IMR-90 (cell line): ENCODE measurements around the gene CENPM. TPM values are rescaled to one million over a fixed set of nuclear protein-coding genes. Genes with fewer than 3 reads are reported as not detected.

ENCODE experiments used
- ATAC-seq: fragments of 200-7000 bp; cut with Tn5 transposase; 2 replicates; pipeline ENCODE4 v1.9.1; 2020; ENCODE audit warnings: low read depth, mild to moderate bottlenecking, moderate library complexity
- BruUV-seq: library from RNA; stranded (reverse); fragments of 400-500 nt; replicated peaks from 2 replicates; lab custom pipeline; 2021; lab: Mats Ljungman, UMichigan
- CTCF ChIA-PET: fragments of 300-600 bp; formaldehyde crosslinking; extraction: SDS; loops from one replicate; lab custom pipeline; 2021; ENCODE audit warnings: antibody characterized with exemption; lab: Yijun Ruan, JAX
- POLR2A ChIA-PET: fragments of 300-600 bp; sonication (Branson Sonifier 250); formaldehyde crosslinking; loops from one replicate; lab custom pipeline; 2022; ENCODE audit warnings: antibody characterized with exemption; ENCODE audit not compliant: unreplicated experiment; lab: Charles Lee
- DNase-seq: peaks from one replicate; pipeline ENCODE4 v3.0.0; 2013
- H2AFZ ChIP-seq: replicated peaks from 2 replicates; pipeline ENCODE3; 2013; ENCODE audit warnings: low read length, mild to moderate bottlenecking; ENCODE audit not compliant: poor library complexity
- H2AK5ac ChIP-seq: 2 replicates; pipeline ENCODE4 v1.6.1; 2013; ENCODE audit warnings: low read depth, low read length, inconsistent platforms
- H2AK9ac ChIP-seq: replicated peaks from 2 replicates; pipeline ENCODE3; 2013; ENCODE audit warnings: mild to moderate bottlenecking, low read depth, low read length, moderate library complexity; ENCODE audit not compliant: poor library complexity
- H2BK120ac ChIP-seq: 2 replicates; pipeline ENCODE4 v1.6.1; 2013; ENCODE audit warnings: low read depth, low read length, inconsistent platforms
- H2BK15ac ChIP-seq: 3 replicates; pipeline ENCODE4 v1.6.1; 2013; ENCODE audit warnings: low read depth, low read length, inconsistent platforms
- H2BK20ac ChIP-seq: 2 replicates; pipeline ENCODE4 v1.6.1; 2013; ENCODE audit warnings: low read depth, mild to moderate bottlenecking, inconsistent platforms, low read length, moderate library complexity
- H2BK5ac ChIP-seq: 2 replicates; pipeline ENCODE4 v1.6.1; 2013; ENCODE audit warnings: mild to moderate bottlenecking, low read depth, low read length, inconsistent platforms; ENCODE audit not compliant: poor library complexity, severe bottlenecking
- H3K14ac ChIP-seq: replicated peaks from 2 replicates; pipeline ENCODE4 v1.6.1; 2013; ENCODE audit warnings: low read depth, low read length, inconsistent platforms
- H3K18ac ChIP-seq: 2 replicates; pipeline ENCODE4 v1.6.1; 2013; ENCODE audit warnings: low read depth, low read length, control low read depth
- H3K23ac ChIP-seq: 2 replicates; pipeline ENCODE4 v1.6.1; 2013; ENCODE audit warnings: low read depth, low read length, inconsistent platforms
- H3K27ac ChIP-seq: 2 replicates; pipeline ENCODE4 v1.5.1; 2013; ENCODE audit warnings: mild to moderate bottlenecking, control low read depth, low read length; ENCODE audit not compliant: insufficient read depth
- H3K27me3 ChIP-seq: 2 replicates; pipeline ENCODE4 v1.6.1; 2013; ENCODE audit warnings: low read length; ENCODE audit not compliant: control insufficient read depth, insufficient read depth
- H3K36me3 ChIP-seq: 2 replicates; pipeline ENCODE4 v1.6.1; 2013; ENCODE audit warnings: low read length, mixed read lengths; ENCODE audit not compliant: control insufficient read depth, insufficient read depth
- H3K4ac ChIP-seq: 2 replicates; pipeline ENCODE4 v1.6.1; 2013; ENCODE audit warnings: low read depth, low read length, inconsistent platforms
- H3K4me1 ChIP-seq: 2 replicates; pipeline ENCODE4 v1.6.1; 2013; ENCODE audit warnings: low read length, mixed read lengths; ENCODE audit not compliant: control insufficient read depth, insufficient read depth
- H3K4me2 ChIP-seq: 2 replicates; pipeline ENCODE4 v1.6.1; 2013; ENCODE audit warnings: low read depth, mild to moderate bottlenecking, control low read depth, low read length, moderate library complexity
- H3K4me3 ChIP-seq: 2 replicates; pipeline ENCODE4 v1.5.1; 2013; ENCODE audit warnings: low read depth, mild to moderate bottlenecking, control low read depth, low read length, moderate library complexity; ENCODE audit not compliant: insufficient read depth
- H3K56ac ChIP-seq: 2 replicates; pipeline ENCODE4 v1.6.1; 2013; ENCODE audit warnings: low read length, inconsistent platforms; ENCODE audit not compliant: insufficient read depth; ENCODE audit errors: extremely low read depth
- H3K79me1 ChIP-seq, 2 experiments: 2 replicates each; pipeline ENCODE4 v1.6.1; 2013; ENCODE audit warnings: low read length in 2 of 2, inconsistent platforms in 1 of 2, low read depth in 1 of 2
- H3K9ac ChIP-seq: 2 replicates; pipeline ENCODE4 v1.6.1; 2013; ENCODE audit warnings: low read depth, low read length, control low read depth
- H3K9me1 ChIP-seq: 2 replicates; pipeline ENCODE4 v1.6.1; 2013; ENCODE audit warnings: low read length, inconsistent platforms; ENCODE audit not compliant: insufficient read depth
- H3K9me3 ChIP-seq: 2 replicates; pipeline ENCODE4 v1.6.1; 2013; ENCODE audit warnings: low read length; ENCODE audit not compliant: control insufficient read depth, insufficient read depth
- H4K20me1 ChIP-seq: 2 replicates; pipeline ENCODE4 v1.6.1; 2013; ENCODE audit warnings: low read length, inconsistent platforms; ENCODE audit not compliant: insufficient read depth
- H4K5ac ChIP-seq: 2 replicates; pipeline ENCODE4 v1.6.1; 2013; ENCODE audit warnings: mild to moderate bottlenecking, low read depth, low read length, control low read depth
- H4K8ac ChIP-seq, 2 experiments: 2 replicates each; pipeline ENCODE4 v1.6.1; 2013; ENCODE audit warnings: low read depth in 2 of 2, low read length in 2 of 2, control low read depth in 1 of 2, inconsistent platforms in 1 of 2
- H4K91ac ChIP-seq: 2 replicates; pipeline ENCODE4 v1.6.1; 2013; ENCODE audit warnings: low read depth, low read length, inconsistent platforms; ENCODE audit not compliant: insufficient read depth
- BHLHE40 ChIP-seq: fragments of 150-350 bp; IDR thresholded peaks from 2 replicates; pipeline ENCODE4 v1.6.1; 2016; ENCODE audit warnings: mild to moderate bottlenecking, low read depth, low read length
- CEBPB ChIP-seq: IDR thresholded peaks from 2 replicates; pipeline ENCODE4 v1.6.1; 2012; ENCODE audit warnings: low read depth, low read length, improper control_type of control experiment
- CHD1 ChIP-seq: IDR thresholded peaks from 2 replicates; pipeline ENCODE4 v1.6.1; 2012; ENCODE audit warnings: low read depth, low read length, improper control_type of control experiment
- ELK1 ChIP-seq: fragments of 150-350 bp; IDR thresholded peaks from 2 replicates; pipeline ENCODE4 v1.6.1; 2016; ENCODE audit warnings: low read depth, mild to moderate bottlenecking, low read length, moderate library complexity, borderline replicate concordance
- FOS ChIP-seq: fragments of 150-350 bp; IDR thresholded peaks from 2 replicates; pipeline ENCODE4 v1.6.1; 2016; ENCODE audit warnings: low read depth, low read length
- MAFK ChIP-seq: IDR thresholded peaks from 2 replicates; pipeline ENCODE4 v1.6.1; 2012; ENCODE audit warnings: low read depth, low read length, improper control_type of control experiment
- MAZ ChIP-seq: IDR thresholded peaks from 2 replicates; pipeline ENCODE4 v1.6.1; 2012; ENCODE audit warnings: low read depth, mild to moderate bottlenecking, low read length, improper control_type of control experiment, moderate library complexity, borderline replicate concordance
- MXI1 ChIP-seq: IDR thresholded peaks from 2 replicates; pipeline ENCODE4 v1.6.1; 2012; ENCODE audit warnings: low read depth, mild to moderate bottlenecking, low read length, moderate library complexity, borderline replicate concordance
- NFE2L2 ChIP-seq: fragments of 150-350 bp; IDR thresholded peaks from 2 replicates; pipeline ENCODE4 v1.6.1; 2016; ENCODE audit warnings: low read depth, mild to moderate bottlenecking, low read length
- POLR2A ChIP-seq: IDR thresholded peaks from 2 replicates; pipeline ENCODE4 v1.6.1; 2012; ENCODE audit warnings: mild to moderate bottlenecking, low read depth, low read length
- RAD21 ChIP-seq: IDR thresholded peaks from 2 replicates; pipeline ENCODE4 v1.6.1; 2012; ENCODE audit warnings: low read length, improper control_type of control experiment
- RCOR1 ChIP-seq: IDR thresholded peaks from 2 replicates; pipeline ENCODE4 v1.6.1; 2012; ENCODE audit warnings: mild to moderate bottlenecking, low read length, improper control_type of control experiment; ENCODE audit not compliant: insufficient replicate concordance
- RFX5 ChIP-seq: IDR thresholded peaks from 2 replicates; pipeline ENCODE4 v1.8.0; 2012; ENCODE audit warnings: low read depth, mild to moderate bottlenecking, low read length, moderate library complexity
- SMC3 ChIP-seq: fragments of 150-350 bp; IDR thresholded peaks from 2 replicates; pipeline ENCODE4 v1.6.1; 2016; ENCODE audit warnings: low read depth, mild to moderate bottlenecking, antibody characterized with exemption, low read length, moderate library complexity
- WGBS, 2 experiments: methylation state at CpG; one replicate each; pipeline versions ENCODE4 v1.1.5 to v1.1.7; 2013; ENCODE audit warnings: missing lambda C conversion rate in 2 of 2; ENCODE audit not compliant: insufficient read length in 1 of 2; ENCODE audit errors: extremely low coverage in 2 of 2; 5-methylcytosine and 5-hydroxymethylcytosine counted together
- dilution Hi-C: fragments of 300-500 bp; cut with HindIII; formaldehyde crosslinking; loops from one replicate; pipeline ENCODE4 v1.14.3; 2018; ENCODE audit warnings: low sequenced_read_pairs; ENCODE audit not compliant: unreplicated experiment
- in situ Hi-C: fragments of 300-500 bp; cut with MboI; formaldehyde crosslinking; loops from 3 replicates; pipeline ENCODE4 v1.14.3; 2019; ENCODE audit warnings: low sequenced_read_pairs, inconsistent platforms, mixed read lengths
- intact Hi-C: fragments of 100-400 bp; cut with micrococcal nuclease; formaldehyde crosslinking; loops from 2 replicates; pipeline ENCODE4 v1.10.0; 2022
- polyA plus RNA-seq, 3 experiments: library from polyadenylated mRNA; depleted of rRNA; stranded (reverse); fragments of >200 nt; gene quantifications; 2 replicates each; pipeline ENCODE4 v1.2.3, GENCODE V29; 2012; ENCODE audit warnings: low replicate concordance in 1 of 3
- total RNA-seq: library from RNA; depleted of rRNA; stranded (reverse); fragments of >200 nt; gene quantifications from 2 replicates; pipeline ENCODE4 v1.2.3, GENCODE V29; 2012
- TF ChIP-seq, protein P1 (sequence below): conservative IDR thresholded peaks from 2 replicates; pipeline ENCODE4 v1.5.1; 2012; ENCODE audit warnings: mild to moderate bottlenecking, low read depth, low read length, improper control_type of control experiment
- TF ChIP-seq, protein P2 (sequence below): fragments of 150-350 bp; IDR thresholded peaks from 2 replicates; pipeline ENCODE4 v1.6.1; 2017; ENCODE audit warnings: mild to moderate bottlenecking, antibody characterized with exemption, low read length, low read depth

The CENPM gene
- total and polyA plus RNA-seq, 2 of the 4 experiments (the other 2 are of a cell fraction) = 18.1 to 20.1 TPM

DNA sequence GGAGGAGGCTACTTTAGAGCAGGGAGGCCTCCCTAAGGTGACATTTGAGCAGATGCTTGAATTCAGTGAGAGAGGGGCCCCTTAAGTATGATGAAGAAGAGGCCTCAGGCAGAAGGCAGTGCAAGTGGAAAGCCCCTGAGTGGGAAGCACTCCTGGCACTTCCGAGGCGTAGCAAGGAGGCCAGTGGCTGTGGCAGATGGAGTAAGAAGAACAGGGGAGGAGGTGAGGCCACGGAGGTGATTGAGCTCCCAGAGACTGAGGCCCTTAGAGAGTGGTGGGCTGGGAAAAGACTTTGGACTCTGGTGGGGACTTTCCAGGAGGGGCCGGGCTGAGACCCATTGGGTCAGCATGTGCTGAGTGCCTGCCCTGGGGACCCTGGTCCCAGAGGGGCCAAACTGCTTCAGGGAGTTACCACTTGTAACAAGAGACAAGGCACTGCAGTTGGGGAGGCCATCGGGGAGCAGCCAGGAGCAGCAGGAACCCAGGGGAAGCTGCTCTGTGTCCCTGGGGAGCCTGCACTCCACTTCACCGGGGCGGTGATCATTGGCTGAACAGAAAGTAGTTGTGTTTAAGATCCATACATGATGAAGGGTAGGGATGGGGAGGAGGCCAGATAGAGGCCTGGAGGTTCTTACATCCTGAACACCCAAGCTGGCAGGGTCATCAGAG lies 2.5 kb upstream of the CENPM start:
- Histone ChIP-seq H3K79me1 (peaks cover 5 to 11% of the 10 kb centered on the region in 2 experiments), H2BK15ac (no peak overlapping the region), H3K36me3 (no peaks in the 10 kb centered on the region), H2AK5ac (no peak overlapping the region), H4K5ac (no peak overlapping the region), H2BK20ac (no peak overlapping the region), H3K56ac (no peak overlapping the region), H3K27ac (no peak overlapping the region), H3K9me1 (no peaks in the 10 kb centered on the region), H3K9me3 (no peaks in the 10 kb centered on the region), H2BK5ac (no peak overlapping the region), H3K4ac (no peak overlapping the region), H3K27me3 (no peaks in the 10 kb centered on the region), H4K20me1 (no peaks in the 10 kb centered on the region; the same call in 1 of the 2 replicates), H3K4me3 (no peak overlapping the region), H3K18ac (no peak overlapping the region), H3K4me2 (no peak overlapping the region), H2BK120ac (no peak overlapping the region), H2AK9ac (no peak overlapping the region), H4K8ac (no peak overlapping the region), H3K14ac (no peak overlapping the region), H3K23ac (no peak overlapping the region), H3K4me1 (peaks cover 6% of the 10 kb centered on the region; the same call in 1 of the 2 replicates), H2AFZ (no peak overlapping the region), H3K9ac (no peak overlapping the region), H4K91ac (no peak overlapping the region)
- intact Hi-C loops (no loop called here), in situ Hi-C loops (no loop called here), dilution Hi-C loops (no loop called here)
- ChIA-PET POLR2A (no interaction called here), CTCF (no interaction called here)
- no TSS peak for BruUV-seq
- TF ChIP-seq ELK1 (no peak), POLR2A (no peak), FOS (no peak), BHLHE40 (no peak), MXI1 (no peak), MAFK (no peak), SMC3 (no peak), CEBPB (no peak), CHD1 (no peak), RFX5 (no peak), NFE2L2 (no peak), RCOR1 (no peak), MAZ (no peak), RAD21 (no peak)
- TF ChIP-seq, protein P1, sequence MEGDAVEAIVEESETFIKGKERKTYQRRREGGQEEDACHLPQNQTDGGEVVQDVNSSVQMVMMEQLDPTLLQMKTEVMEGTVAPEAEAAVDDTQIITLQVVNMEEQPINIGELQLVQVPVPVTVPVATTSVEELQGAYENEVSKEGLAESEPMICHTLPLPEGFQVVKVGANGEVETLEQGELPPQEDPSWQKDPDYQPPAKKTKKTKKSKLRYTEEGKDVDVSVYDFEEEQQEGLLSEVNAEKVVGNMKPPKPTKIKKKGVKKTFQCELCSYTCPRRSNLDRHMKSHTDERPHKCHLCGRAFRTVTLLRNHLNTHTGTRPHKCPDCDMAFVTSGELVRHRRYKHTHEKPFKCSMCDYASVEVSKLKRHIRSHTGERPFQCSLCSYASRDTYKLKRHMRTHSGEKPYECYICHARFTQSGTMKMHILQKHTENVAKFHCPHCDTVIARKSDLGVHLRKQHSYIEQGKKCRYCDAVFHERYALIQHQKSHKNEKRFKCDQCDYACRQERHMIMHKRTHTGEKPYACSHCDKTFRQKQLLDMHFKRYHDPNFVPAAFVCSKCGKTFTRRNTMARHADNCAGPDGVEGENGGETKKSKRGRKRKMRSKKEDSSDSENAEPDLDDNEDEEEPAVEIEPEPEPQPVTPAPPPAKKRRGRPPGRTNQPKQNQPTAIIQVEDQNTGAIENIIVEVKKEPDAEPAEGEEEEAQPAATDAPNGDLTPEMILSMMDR = no peak
- TF ChIP-seq, protein P2, sequence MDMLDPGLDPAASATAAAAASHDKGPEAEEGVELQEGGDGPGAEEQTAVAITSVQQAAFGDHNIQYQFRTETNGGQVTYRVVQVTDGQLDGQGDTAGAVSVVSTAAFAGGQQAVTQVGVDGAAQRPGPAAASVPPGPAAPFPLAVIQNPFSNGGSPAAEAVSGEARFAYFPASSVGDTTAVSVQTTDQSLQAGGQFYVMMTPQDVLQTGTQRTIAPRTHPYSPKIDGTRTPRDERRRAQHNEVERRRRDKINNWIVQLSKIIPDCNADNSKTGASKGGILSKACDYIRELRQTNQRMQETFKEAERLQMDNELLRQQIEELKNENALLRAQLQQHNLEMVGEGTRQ = no peak
- ATAC-seq = no peak
- DNase-seq = no peak
- 75% methylated on average over 2 of the region's 7 CpGs; no CpG with 5 or more reads in 1 of the 2 experiments for WGBS, 2 experiments
